B cell (primary cell): ENCODE measurements around the gene APEX1. TPM values are rescaled to one million over a fixed set of nuclear protein-coding genes. Genes with fewer than 3 reads are reported as not detected.
A peak's percentile ranks its signal among the peaks of the same experiment; 100 is the strongest.

Experiments
- ATAC-seq: fragments of 200-7000 bp; cut with Tn5 transposase; one replicate; pipeline ENCODE4 v1.10.0; 2021; ENCODE audit warnings: low read depth, mild to moderate bottlenecking, moderate number of reproducible peaks, moderate library complexity
- CTCF ChIA-PET: fragments of 350-600 bp; sonication (Branson Sonifier 250); formaldehyde crosslinking; loops from one replicate; lab custom pipeline; 2021; ENCODE audit warnings: antibody characterized with exemption, inconsistent platforms; lab: Charles Lee
- POLR2A ChIA-PET: fragments of 350-600 bp; sonication (Branson Sonifier 250); formaldehyde crosslinking; loops from one replicate; lab custom pipeline; 2021; ENCODE audit warnings: antibody characterized with exemption; lab: Charles Lee
- DNase-seq: peaks from one replicate; pipeline ENCODE4 v3.0.0; 2013
- H2AFZ ChIP-seq: 2 replicates; pipeline ENCODE4 v1.6.1; 2012; ENCODE audit warnings: mild to moderate bottlenecking, low read depth, low read length; ENCODE audit not compliant: insufficient read depth, poor library complexity, severe bottlenecking
- H3K27ac ChIP-seq, 2 donors: 1 replicate in 1 of 2; 2 replicates in 1 of 2; pipeline ENCODE4 v1.5.1; 2012 to 2013; ENCODE audit warnings: low read length in 2 of 2, mild to moderate bottlenecking in 2 of 2, moderate library complexity in 1 of 2
- H3K27me3 ChIP-seq, 4 experiments: fragments of 200-600 bp in 1 of 4; sonication (generic) in 1 of 4; replicated peaks in 1 of 4; 1 replicate in 2 of 4; 2 replicates in 2 of 4; pipeline versions ENCODE4 v1.6.1 to v1.7.0; 2013 to 2016; ENCODE audit warnings: low read length in 3 of 4, mild to moderate bottlenecking in 2 of 4, mixed read lengths in 1 of 4, moderate library complexity in 1 of 4; ENCODE audit not compliant: insufficient read depth in 4 of 4, control insufficient read depth in 3 of 4; ENCODE audit errors: control extremely low read depth in 1 of 4
- H3K36me3 ChIP-seq, 2 experiments: replicated peaks in 1 of 2; 1 replicate in 1 of 2; 2 replicates in 1 of 2; pipeline versions ENCODE4 v1.6.1 to v1.7.1; 2013; ENCODE audit warnings: low read length in 1 of 2; ENCODE audit not compliant: insufficient read depth in 2 of 2, control insufficient read depth in 1 of 2; ENCODE audit errors: control extremely low read depth in 1 of 2, extremely low read depth in 1 of 2
- H3K4me1 ChIP-seq, 2 donors: fragments of 200-600 bp in 1 of 2; sonication (generic) in 1 of 2; 1 replicate in 1 of 2; 2 replicates in 1 of 2; pipeline versions ENCODE4 v1.5.1 to v1.6.1; 2013 to 2017; ENCODE audit warnings: low read length in 2 of 2; ENCODE audit not compliant: control insufficient read depth in 2 of 2, insufficient read depth in 2 of 2
- H3K4me2 ChIP-seq: replicated peaks from 2 replicates; pipeline ENCODE3; 2012; ENCODE audit warnings: mild to moderate bottlenecking, low read depth, low read length; ENCODE audit not compliant: poor library complexity, severe bottlenecking
- H3K4me3 ChIP-seq, 5 experiments: fragments of 200-600 bp in 1 of 5; sonication (generic) in 1 of 5; 1 replicate in 3 of 5; 2 replicates in 2 of 5; pipeline versions ENCODE4 v1.5.1 to v1.7.0; 2011 to 2016; ENCODE audit warnings: low read length in 4 of 5, mild to moderate bottlenecking in 4 of 5, low read depth in 2 of 5, control low read depth in 1 of 5, moderate library complexity in 1 of 5; ENCODE audit not compliant: insufficient read depth in 1 of 5; ENCODE audit errors: control extremely low read depth in 1 of 5, extremely low read depth in 1 of 5
- H3K79me2 ChIP-seq: fragments of 200-600 bp; sonication (generic); one replicate; pipeline ENCODE4 v1.6.0; 2016; ENCODE audit warnings: low read length; ENCODE audit not compliant: control insufficient read depth, insufficient read depth
- H3K9ac ChIP-seq: fragments of 200-600 bp; sonication (generic); 2 replicates; pipeline ENCODE4 v1.6.1; 2017; ENCODE audit warnings: mild to moderate bottlenecking, low read length, moderate library complexity
- H3K9me3 ChIP-seq, 3 donors: one replicate each; pipeline versions ENCODE4 v1.6.1 to v1.7.1; 2013; ENCODE audit warnings: low read length in 2 of 3; ENCODE audit not compliant: control insufficient read depth in 2 of 3, insufficient read depth in 1 of 3; ENCODE audit errors: control extremely low read depth in 1 of 3
- H4K20me1 ChIP-seq: 2 replicates; pipeline ENCODE4 v1.6.0; 2012; ENCODE audit warnings: mild to moderate bottlenecking, low read length; ENCODE audit not compliant: insufficient read depth, control insufficient read depth, poor library complexity, severe bottlenecking
- H3K27ac Mint-ChIP-seq: one replicate; pipeline ENCODE4 v1.8.0; 2021; ENCODE audit warnings: mixed read lengths
- H3K27me3 Mint-ChIP-seq: one replicate; pipeline ENCODE4 v1.8.0; 2021; ENCODE audit warnings: mixed read lengths
- H3K4me1 Mint-ChIP-seq: one replicate; pipeline ENCODE4 v1.8.0; 2021; ENCODE audit warnings: mixed read lengths
- H3K4me3 Mint-ChIP-seq: one replicate; pipeline ENCODE4 v1.8.0; 2021; ENCODE audit warnings: mixed read lengths
- H3K9me3 Mint-ChIP-seq: one replicate; pipeline ENCODE4 v1.8.0; 2022; ENCODE audit warnings: mixed read lengths; ENCODE audit not compliant: insufficient read depth
- CTCF ChIP-seq: fragments of 200-600 bp; IDR thresholded peaks from one replicate; pipeline ENCODE4 v1.8.0; 2022; ENCODE audit warnings: antibody characterized with exemption, mild to moderate bottlenecking
- EZH2 ChIP-seq: IDR thresholded peaks from 2 replicates; pipeline ENCODE4 v1.6.1; 2012; ENCODE audit warnings: borderline replicate concordance, low read depth, mild to moderate bottlenecking, moderate library complexity, low read length; ENCODE audit not compliant: insufficient read depth, poor library complexity, severe bottlenecking
- WGBS: methylation state at CpG from one replicate; pipeline ENCODE4 v1.1.5; 2013; ENCODE audit warnings: missing lambda C conversion rate; ENCODE audit not compliant: insufficient coverage; 5-methylcytosine and 5-hydroxymethylcytosine counted together
- intact Hi-C: fragments of 100-400 bp; cut with micrococcal nuclease; formaldehyde crosslinking; loops from one replicate; pipeline ENCODE4 v1.10.0; 2022
- polyA plus RNA-seq: library from polyadenylated mRNA; depleted of rRNA; stranded (reverse); fragments of >200 nt; gene quantifications from 2 replicates; pipeline ENCODE4 v1.2.3, GENCODE V29; 2012
- total RNA-seq, 2 donors: library from RNA; stranded (reverse); fragments of 120-200 nt in 1 of 2; gene quantifications; 1 replicate in 1 of 2; 2 replicates in 1 of 2; pipeline versions ENCODE4 v1.2.3 to v1.2.4, GENCODE V29; 2013 to 2022

APEX1 gene
- total and polyA plus RNA-seq, 2 donors (not counting 1 experiment from before 2014, with no cell fraction given) = 103 to 169 TPM

DNA sequence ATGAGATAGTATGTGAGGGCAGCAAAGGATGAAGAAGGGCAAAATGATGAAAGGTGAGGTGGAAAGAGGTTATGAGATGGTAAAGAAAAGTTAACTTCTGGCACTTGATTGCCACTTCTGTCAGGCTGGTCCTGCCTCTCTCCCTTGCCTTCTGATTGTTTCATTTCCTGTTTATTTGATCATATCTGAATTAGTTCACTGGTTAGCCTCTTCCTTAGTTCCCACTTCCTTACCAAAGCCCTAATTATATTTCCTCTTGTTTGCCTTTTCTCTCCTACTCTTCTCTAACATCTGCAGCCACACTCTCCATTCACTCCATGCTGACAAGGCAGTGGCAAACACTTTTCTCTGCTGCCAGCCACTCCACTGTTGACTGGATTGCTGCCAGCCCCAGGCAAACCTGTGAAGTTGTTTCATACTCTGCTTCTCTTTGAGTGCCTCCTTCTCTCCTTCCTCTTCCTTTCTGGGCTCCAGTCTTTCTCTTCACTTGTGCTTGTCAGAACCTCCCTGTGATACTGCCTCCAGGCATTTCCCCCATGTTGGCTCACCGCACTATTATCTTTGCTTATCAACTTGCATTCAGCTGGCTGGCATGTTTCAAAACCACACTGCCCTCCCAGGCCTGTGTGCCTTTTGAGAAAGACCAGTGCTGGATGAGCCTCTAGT, 22.3 kb downstream of the APEX1 start:
- Histone ChIP-seq H3K27me3 (no peaks in the 10 kb centered on the region), H3K9me3 (no peaks in the 10 kb centered on the region), H3K36me3 (peaks cover 20 to 61% of the 10 kb centered on the region in 2 experiments), H3K4me3 (peak overlapping the region in 1 of 5 experiments; percentile 30), H3K27ac (peak overlapping the region; percentile 71 to 77), H3K9ac (peak overlapping the region; percentile 14), H3K4me1 (peaks cover 28% of the 10 kb centered on the region in 2 donors), H2AFZ (peak overlapping the region; percentile 18), H3K4me2 (peak overlapping the region; percentile 54), H4K20me1 (peaks cover under 1% of the 10 kb centered on the region), H3K79me2 (peaks cover 36% of the 10 kb centered on the region)
- peak; percentile 64 for DNase-seq
- intact Hi-C loops = loop anchor here (1.0 kb wide), 1 partner anchor 12 kb away; no protein-coding TSS in a partner anchor
- Mint-ChIP-seq H3K27me3 (no peaks in the 10 kb centered on the region), H3K4me1 (peaks cover 43% of the 10 kb centered on the region), H3K27ac (peak overlapping the region; percentile 93), H3K9me3 (no peaks in the 10 kb centered on the region), H3K4me3 (peak overlapping the region; percentile 58)
- WGBS = no CpG with 5 or more reads among the region's 1 CpG
- no peak for TF ChIP-seq CTCF
- TF ChIP-seq EZH2 = no peak
- CTCF ChIA-PET = interaction anchor here (0.8 to 1.8 kb wide), 5 partner anchors 8 to 185 kb away, joined by 3 to 7 read pairs (median 3); partner anchors contain the start of gene PNP
- POLR2A ChIA-PET = interaction anchor here (1.5 kb wide), 1 partner anchor 16 kb away, joined by 3 read pairs; no protein-coding TSS in a partner anchor
- ATAC-seq = peak; percentile 85

- Histone ChIP-seq H3K9ac (no peak overlapping the region), H2AFZ (no peak overlapping the region), H3K4me1 (peaks cover 27 to 28% of the 10 kb centered on the region in 2 donors), H3K27me3 (no peaks in the 10 kb centered on the region), H3K36me3 (peaks cover 11 to 47% of the 10 kb centered on the region in 2 experiments), H3K27ac (peak overlapping the region in 1 of 2 donors; percentile 77), H3K4me3 (no peak overlapping the region), H3K9me3 (no peaks in the 10 kb centered on the region), H4K20me1 (no peaks in the 10 kb centered on the region), H3K79me2 (peaks cover 21% of the 10 kb centered on the region), H3K4me2 (no peak overlapping the region)
- Mint-ChIP-seq H3K9me3 (no peaks in the 10 kb centered on the region), H3K27ac (peak overlapping the region; percentile 2), H3K27me3 (no peaks in the 10 kb centered on the region), H3K4me1 (peaks cover 35% of the 10 kb centered on the region), H3K4me3 (no peak overlapping the region)
- ChIA-PET CTCF (interaction anchor here (0.9 to 1.8 kb wide), 3 partner anchors 9 to 63 kb away, joined by 3 to 7 read pairs (median 6); partner anchors contain the start of gene PNP), POLR2A (no interaction called here)
- TF ChIP-seq CTCF = no peak
- TF ChIP-seq EZH2 = no peak
- DNase-seq (no peak), ATAC-seq (no peak)
- intact Hi-C loops = no loop called here
- no CpG with 5 or more reads among the region's 2 CpGs for WGBS
Observed at GRCh38 chr14:20478894-20479293, 23.9 kb downstream of the APEX1 start.
